Nephron progenitor cell (in vitro differentiated cells): ENCODE data around the gene P2RY11.

ENCODE experiments used
- DNase-seq: peaks from one replicate; pipeline ENCODE4 v3.0.0; 2021
- H3K27ac Mint-ChIP-seq: 2 replicates; pipeline ENCODE4 v1.8.0; 2021; ENCODE audit warnings: mild to moderate bottlenecking, moderate library complexity, mixed read lengths
- H3K27me3 Mint-ChIP-seq: 2 replicates; pipeline ENCODE4 v1.8.0; 2021; ENCODE audit warnings: mild to moderate bottlenecking, low read depth, mixed read lengths; ENCODE audit not compliant: poor library complexity
- H3K36me3 Mint-ChIP-seq: 2 replicates; pipeline ENCODE4 v1.8.0; 2021; ENCODE audit warnings: low read depth, mixed read lengths
- H3K4me1 Mint-ChIP-seq: 2 replicates; pipeline ENCODE4 v1.8.0; 2021; ENCODE audit warnings: mixed read lengths
- H3K4me3 Mint-ChIP-seq: 2 replicates; pipeline ENCODE4 v1.8.0; 2021; ENCODE audit warnings: mild to moderate bottlenecking, moderate library complexity, mixed read lengths
- H3K9me3 Mint-ChIP-seq: 2 replicates; pipeline ENCODE4 v1.8.0; 2021; ENCODE audit warnings: mild to moderate bottlenecking, moderate library complexity, mixed read lengths
- CTCF ChIP-seq: fragments of 200-600 bp; sonication (generic); IDR thresholded peaks from 2 replicates; pipeline ENCODE4 v1.5.0; 2021; ENCODE audit warnings: antibody characterized with exemption

The P2RY11 gene

GRCh38 chr19:10142701-10143375 is 31.3 kb downstream of the P2RY11 start:
- Mint-ChIP-seq H3K4me3 (no peak overlapping the region), H3K27me3 (no peaks in the 10 kb centered on the region), H3K36me3 (peaks cover 43% of the 10 kb centered on the region), H3K9me3 (no peaks in the 10 kb centered on the region), H3K27ac (no peak overlapping the region), H3K4me1 (no peaks in the 10 kb centered on the region)
- TF ChIP-seq CTCF, result no peak
- no peak for DNase-seq

- no peak for TF ChIP-seq CTCF
- Mint-ChIP-seq H3K36me3 (peaks cover 50% of the 10 kb centered on the region), H3K4me3 (no peak overlapping the region), H3K4me1 (no peaks in the 10 kb centered on the region), H3K27ac (no peak overlapping the region), H3K9me3 (no peaks in the 10 kb centered on the region), H3K27me3 (no peaks in the 10 kb centered on the region)
- DNase-seq, result no peak
Measured at GRCh38 chr19:10143681-10144080, 32.2 kb downstream of the P2RY11 start.

- no peak overlapping the region for H3K4me3 Mint-ChIP-seq
- H3K27ac Mint-ChIP-seq, result no peak overlapping the region
- H3K4me1 Mint-ChIP-seq, result no peaks in the 10 kb centered on the region
- TF ChIP-seq CTCF, result no peak
- no peak for DNase-seq
- no peaks in the 10 kb centered on the region for H3K27me3 Mint-ChIP-seq
- peaks cover 52% of the 10 kb centered on the region for H3K36me3 Mint-ChIP-seq
- no peaks in the 10 kb centered on the region for H3K9me3 Mint-ChIP-seq
Measured at GRCh38 chr19:10144361-10144760, 32.9 kb downstream of the P2RY11 start.

GRCh38 chr19:10145031-10145430 is 33.5 kb downstream of the P2RY11 start:
- no peaks in the 10 kb centered on the region for H3K27me3 Mint-ChIP-seq
- peaks cover 59% of the 10 kb centered on the region for H3K36me3 Mint-ChIP-seq
- TF ChIP-seq CTCF, result no peak
- no peak for DNase-seq
- no peak overlapping the region for H3K27ac Mint-ChIP-seq
- no peaks in the 10 kb centered on the region for H3K4me1 Mint-ChIP-seq
- no peak overlapping the region for H3K4me3 Mint-ChIP-seq
- H3K9me3 Mint-ChIP-seq, result no peaks in the 10 kb centered on the region

GRCh38 chr19:10146142-10146541 is 34.6 kb downstream of the P2RY11 start:
- Mint-ChIP-seq H3K27ac (no peak overlapping the region), H3K9me3 (no peaks in the 10 kb centered on the region), H3K4me3 (no peak overlapping the region), H3K27me3 (no peaks in the 10 kb centered on the region), H3K4me1 (no peaks in the 10 kb centered on the region), H3K36me3 (peaks cover 62% of the 10 kb centered on the region)
- TF ChIP-seq CTCF, result no peak
- DNase-seq, result no peak

- no peak overlapping the region for H3K4me3 Mint-ChIP-seq
Measured at GRCh38 chr19:10149427-10149826, 37.9 kb downstream of the P2RY11 start.

More at GRCh38 chr19:10149427-10149826, 37.9 kb downstream of the P2RY11 start:
- no peak overlapping the region for H3K27ac Mint-ChIP-seq
- DNase-seq, result no peak
- H3K27me3 Mint-ChIP-seq, result no peaks in the 10 kb centered on the region
- no peaks in the 10 kb centered on the region for H3K4me1 Mint-ChIP-seq
- no peaks in the 10 kb centered on the region for H3K9me3 Mint-ChIP-seq
- H3K36me3 Mint-ChIP-seq, result peaks cover 79% of the 10 kb centered on the region
- TF ChIP-seq CTCF, result no peak
